C4-2B (cell line): ENCODE data around the gene DACT3.

ENCODE experiments used
- H3K27ac ChIP-seq: fragments of 450-650 bp; 2 replicates; pipeline ENCODE4 v1.5.1; 2017
- CTCF ChIP-seq: fragments of 450-650 bp; conservative IDR thresholded peaks from 2 replicates; pipeline ENCODE4 v1.5.1; 2017; ENCODE audit warnings: mild to moderate bottlenecking
- ZFX ChIP-seq: fragments of 450-650 bp; IDR thresholded peaks from 2 replicates; pipeline ENCODE4 v1.6.1; 2017

DACT3 gene

GRCh38 chr19:46661735-46662592 is 982 bp upstream of the DACT3 start:
- H3K27ac ChIP-seq, result no peak overlapping the region
- TF ChIP-seq ZFX (no peak), CTCF (peak; percentile 73)

GRCh38 chr19:46660551-46661019 is 397 bp downstream of the DACT3 start:
- TF ChIP-seq ZFX, result no peak
- no peak for TF ChIP-seq CTCF
- H3K27ac ChIP-seq, result peak overlapping the region; percentile 21; the same call in 1 of the 2 replicates

- TF ChIP-seq ZFX, result no peak
- no peak for TF ChIP-seq CTCF
- no peak overlapping the region; the same call in 1 of the 2 replicates for H3K27ac ChIP-seq
Measured at GRCh38 chr19:46660008-46660517, 919 bp downstream of the DACT3 start.

- no peak overlapping the region for H3K27ac ChIP-seq
- TF ChIP-seq ZFX, result no peak
- TF ChIP-seq CTCF, result no peak
Measured at GRCh38 chr19:46659151-46660007, 1.6 kb downstream of the DACT3 start.

GRCh38 chr19:46656541-46656940 is 4.4 kb downstream of the DACT3 start:
- no peak overlapping the region for H3K27ac ChIP-seq
- no peak for TF ChIP-seq CTCF
- no peak for TF ChIP-seq ZFX

GRCh38 chr19:46654621-46655152 is 6.3 kb downstream of the DACT3 start:
- H3K27ac ChIP-seq, result no peak overlapping the region
- TF ChIP-seq CTCF (no peak), ZFX (no peak)
